Measurements from ENCODE around the gene BRICD5. TPM values are rescaled to one million over a fixed set of nuclear protein-coding genes. Genes with fewer than 3 reads are reported as not detected.

BRICD5 gene
- total and polyA plus RNA-seq, 10 donors, result 3.5 to 40.2 (median 10.5) TPM

GRCh38 chr16:2186064-2186463, 24.6 kb downstream of the BRICD5 start:
- no peak for TF ChIP-seq POLR2AphosphoS5 (IDR thresholded peaks at IDR 0.05)
- TF ChIP-seq CTCF (IDR thresholded peaks at IDR 0.05 in 8 of 11, conservative IDR thresholded peaks at IDR 0.05 in 3 of 11), result no peak
- TF ChIP-seq POLR2A (IDR thresholded peaks at IDR 0.05), result no peak
- Histone ChIP-seq H3K27ac (no peak overlapping the region), H3K27me3 (replicated peaks in 1 of 7) (no peaks in the 10 kb centered on the region), H3K4me3 (no peak overlapping the region), H3K36me3 (no peaks in the 10 kb centered on the region), H3K4me1 (no peaks in the 10 kb centered on the region), H3K9me3 (no peaks in the 10 kb centered on the region)
- DNase-seq, result no peak
- 88 to 93% (median 89%) methylated on average over 13 of the region's 13 CpGs for WGBS, 5 donors
- intact Hi-C loops (cut with DNase I; ENCODE audit: low total_unique reads), result no loop called here

GRCh38 chr16:2184962-2185361, 25.7 kb downstream of the BRICD5 start:
- no peak for DNase-seq

GRCh38 chr16:2184346-2184745, 26.3 kb downstream of the BRICD5 start:
- DNase-seq, result no peak
- Histone ChIP-seq H3K4me3 (no peak overlapping the region), H3K27me3 (replicated peaks in 1 of 7) (no peaks in the 10 kb centered on the region), H3K36me3 (peaks cover 0 to 3% (median 0%) of the 10 kb centered on the region in 6 donors), H3K9me3 (no peaks in the 10 kb centered on the region), H3K4me1 (no peaks in the 10 kb centered on the region), H3K27ac (no peak overlapping the region)
- TF ChIP-seq POLR2AphosphoS5 (IDR thresholded peaks at IDR 0.05) (no peak), CTCF (IDR thresholded peaks at IDR 0.05 in 8 of 11, conservative IDR thresholded peaks at IDR 0.05 in 3 of 11) (no peak), POLR2A (IDR thresholded peaks at IDR 0.05) (no peak)
- intact Hi-C loops (cut with DNase I; ENCODE audit: low total_unique reads), result no loop called here
- WGBS, 5 donors, result 83 to 94% (median 86%) methylated on average over 13 to 19 of the region's 19 CpGs

More at GRCh38 chr16:2184962-2185361, 25.7 kb downstream of the BRICD5 start:
- no peaks in the 10 kb centered on the region for H3K4me1 ChIP-seq
- H3K27me3 ChIP-seq (replicated peaks in 1 of 7), result no peaks in the 10 kb centered on the region
- no peaks in the 10 kb centered on the region for H3K36me3 ChIP-seq
- no peak overlapping the region for H3K4me3 ChIP-seq
- intact Hi-C loops (cut with DNase I; ENCODE audit: low total_unique reads), result no loop called here
- no peaks in the 10 kb centered on the region for H3K9me3 ChIP-seq
- H3K27ac ChIP-seq, result no peak overlapping the region
- WGBS, 5 donors, result 80 to 89% (median 84%) methylated on average over 4 to 20 of the region's 20 CpGs
- TF ChIP-seq POLR2A (IDR thresholded peaks at IDR 0.05), result no peak
- no peak for TF ChIP-seq CTCF (IDR thresholded peaks at IDR 0.05 in 8 of 11, conservative IDR thresholded peaks at IDR 0.05 in 3 of 11)
- TF ChIP-seq POLR2AphosphoS5 (IDR thresholded peaks at IDR 0.05), result no peak

- TF ChIP-seq POLR2AphosphoS5 (IDR thresholded peaks at IDR 0.05), result no peak
- no peak for TF ChIP-seq CTCF (IDR thresholded peaks at IDR 0.05 in 8 of 11, conservative IDR thresholded peaks at IDR 0.05 in 3 of 11)
- TF ChIP-seq POLR2A (IDR thresholded peaks at IDR 0.05), result no peak
- no peak overlapping the region for H3K27ac ChIP-seq
- H3K4me3 ChIP-seq, result no peak overlapping the region
- WGBS, 5 donors, result 84 to 95% (median 91%) methylated on average over 16 to 30 of the region's 30 CpGs
- no peak for DNase-seq
- H3K27me3 ChIP-seq (replicated peaks in 1 of 7), result no peaks in the 10 kb centered on the region
- intact Hi-C loops (cut with DNase I; ENCODE audit: low total_unique reads), result no loop called here
- H3K36me3 ChIP-seq, result peaks cover 0 to 3% (median 0%) of the 10 kb centered on the region in 6 donors
- no peaks in the 10 kb centered on the region for H3K4me1 ChIP-seq
- peaks cover 0 to under 1% (median 0%) of the 10 kb centered on the region in 8 donors for H3K9me3 ChIP-seq
These were observed 27.0 kb downstream of the BRICD5 start for GRCh38 chr16:2183671-2184070.
